ENCODE data around the gene GRID2.

Gene GRID2

GRCh38 chr4:93687304-93687703 lies 1383.5 kb downstream of the GRID2 start:
- DNase-seq (ENCODE audit: low spot score): no peak

DNA sequence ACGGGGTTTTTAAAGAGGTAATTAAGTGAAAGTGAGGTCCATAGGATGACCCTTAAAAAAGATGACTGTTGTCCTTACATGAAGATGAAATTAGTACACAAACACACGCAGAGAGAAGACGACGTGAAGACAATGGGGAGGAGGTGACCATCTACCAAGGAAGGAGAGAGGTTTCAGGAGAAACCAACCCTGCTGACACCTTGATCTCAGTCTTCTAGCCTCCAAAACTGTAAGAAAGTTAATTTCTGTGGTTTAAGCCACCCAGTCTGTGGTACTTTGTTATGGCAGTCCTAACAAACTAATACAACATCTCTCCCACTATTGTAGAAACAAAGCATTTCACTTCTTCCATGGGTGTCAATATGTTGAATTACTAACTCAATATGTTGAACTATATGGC lies 1385.2 kb downstream of the GRID2 start:
- DNase-seq (ENCODE audit: low spot score): no peak

- DNase-seq (ENCODE audit: low spot score): no peak
These were observed 1389.4 kb downstream of the GRID2 start for GRCh38 chr4:93693141-93693540.

GRCh38 chr4:93698686-93699085 lies 1394.9 kb downstream of the GRID2 start:
- DNase-seq (ENCODE audit: low spot score): no peak

DNA sequence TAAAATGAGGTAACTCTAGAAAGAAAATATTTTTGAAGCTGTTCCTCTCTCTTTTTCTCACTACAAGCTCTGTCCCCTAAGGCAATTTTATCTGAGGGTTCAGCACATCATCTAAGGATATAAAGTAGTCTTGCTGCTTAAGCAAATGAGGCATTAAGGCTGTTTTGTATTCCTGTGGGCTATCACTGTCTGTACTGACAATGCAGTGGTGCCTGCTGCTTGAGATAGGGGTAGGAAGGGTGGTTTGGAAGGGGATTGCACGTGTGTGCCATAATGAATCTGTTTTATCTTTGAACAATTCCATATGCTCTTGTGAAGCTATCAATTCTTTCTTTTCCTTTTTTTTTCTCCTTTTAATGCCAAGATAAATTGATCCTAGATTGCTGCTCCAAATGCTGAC lies 1396.8 kb downstream of the GRID2 start:
- no peak for DNase-seq (ENCODE audit: low spot score)

DNA sequence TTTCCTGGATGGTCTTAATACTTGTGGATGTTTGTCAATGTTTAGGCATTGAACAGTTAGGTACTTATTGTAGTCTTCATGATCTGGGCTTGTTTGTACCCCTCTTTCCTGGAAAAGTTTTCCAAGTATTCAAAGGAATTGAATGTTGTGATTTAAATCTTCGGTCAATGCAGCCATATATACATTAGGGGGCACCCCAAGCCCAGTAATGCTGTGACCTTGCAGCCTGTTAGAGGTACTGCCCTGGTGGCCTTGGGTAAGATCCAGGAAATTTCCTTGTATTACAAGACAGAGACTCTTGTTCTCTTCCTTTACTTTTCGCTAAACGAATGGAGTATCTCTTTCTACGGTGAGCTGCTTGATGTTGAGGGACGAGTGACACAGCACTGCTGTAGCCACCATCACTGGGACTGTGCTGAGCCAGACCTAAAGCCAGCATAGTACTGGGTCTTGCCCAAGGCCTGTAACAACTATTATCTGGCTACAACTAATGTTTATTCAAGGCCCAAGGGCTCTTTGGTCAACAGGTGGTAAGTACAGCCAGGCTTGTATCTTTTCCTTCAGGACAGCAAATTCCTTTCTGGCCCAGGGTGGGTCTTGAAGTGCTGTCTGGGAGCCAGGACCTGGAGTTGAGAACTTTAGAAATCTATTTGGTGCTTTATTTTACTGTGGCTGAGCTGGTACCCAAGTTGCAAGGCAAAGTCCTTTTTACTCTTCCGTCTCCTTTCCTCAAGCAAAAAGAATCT lies 1406.5 kb downstream of the GRID2 start:
- DNase-seq (ENCODE audit: low spot score): peak; percentile 36

GRCh38 chr4:93710847-93711430 lies 1407.2 kb downstream of the GRID2 start:
- no peak for DNase-seq (ENCODE audit: low spot score)

GRCh38 chr4:93718233-93718632 lies 1414.5 kb downstream of the GRID2 start:
- DNase-seq (ENCODE audit: low spot score): no peak

GRCh38 chr4:93719552-93719951 lies 1415.8 kb downstream of the GRID2 start:
- no peak for DNase-seq (ENCODE audit: low spot score)

GRCh38 chr4:93722446-93722845 lies 1418.7 kb downstream of the GRID2 start:
- no peak for DNase-seq (ENCODE audit: low spot score)

GRCh38 chr4:93730251-93730650 lies 1426.5 kb downstream of the GRID2 start:
- DNase-seq (ENCODE audit: low spot score): no peak

GRCh38 chr4:93730760-93731159 lies 1427.0 kb downstream of the GRID2 start:
- no peak for DNase-seq (ENCODE audit: low spot score)

GRCh38 chr4:93731456-93731855 lies 1427.7 kb downstream of the GRID2 start:
- DNase-seq (ENCODE audit: low spot score): no peak

DNA sequence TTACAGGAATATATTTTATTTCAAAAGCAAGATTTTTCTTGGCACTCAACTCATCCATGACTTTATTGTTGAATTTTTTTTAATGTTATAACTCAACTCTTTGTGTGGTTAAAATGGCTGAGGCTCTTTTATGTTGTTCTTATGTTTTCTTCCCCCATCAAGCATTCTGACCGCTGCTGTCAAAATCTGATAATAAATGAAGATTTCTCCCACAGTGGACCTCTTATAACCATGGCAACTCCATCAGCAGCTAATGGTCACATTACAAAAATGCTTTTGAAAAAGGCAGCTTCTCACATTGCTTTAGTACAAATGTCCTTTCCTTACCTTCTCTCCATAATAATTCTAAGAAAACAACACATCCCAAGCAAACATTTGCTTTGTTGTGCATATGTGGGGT lies 1428.7 kb downstream of the GRID2 start:
- DNase-seq (ENCODE audit: low spot score): no peak

- no peak for DNase-seq (ENCODE audit: low spot score)
These were observed 1437.1 kb downstream of the GRID2 start for GRCh38 chr4:93740890-93741289.

DNA sequence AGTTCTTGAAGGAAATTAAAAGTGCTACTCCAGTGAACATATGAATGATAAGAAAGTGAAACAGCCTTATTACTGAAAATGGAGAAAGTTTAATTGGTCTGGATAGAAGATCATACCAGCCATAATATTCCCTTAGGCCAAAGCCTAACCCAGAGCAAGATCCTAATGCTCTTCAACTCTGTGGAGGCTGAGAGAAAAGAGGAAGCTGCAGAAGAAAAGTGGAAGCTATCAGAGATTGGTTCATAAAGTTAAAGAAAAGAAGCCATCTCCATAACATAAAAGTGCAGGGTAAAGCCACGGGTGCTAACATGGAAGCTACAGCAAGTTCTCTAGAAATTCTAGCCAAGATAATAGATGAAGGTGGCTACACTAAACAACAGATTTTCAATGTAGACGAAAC lies 1439.3 kb downstream of the GRID2 start:
- no peak for DNase-seq (ENCODE audit: low spot score)

DNA sequence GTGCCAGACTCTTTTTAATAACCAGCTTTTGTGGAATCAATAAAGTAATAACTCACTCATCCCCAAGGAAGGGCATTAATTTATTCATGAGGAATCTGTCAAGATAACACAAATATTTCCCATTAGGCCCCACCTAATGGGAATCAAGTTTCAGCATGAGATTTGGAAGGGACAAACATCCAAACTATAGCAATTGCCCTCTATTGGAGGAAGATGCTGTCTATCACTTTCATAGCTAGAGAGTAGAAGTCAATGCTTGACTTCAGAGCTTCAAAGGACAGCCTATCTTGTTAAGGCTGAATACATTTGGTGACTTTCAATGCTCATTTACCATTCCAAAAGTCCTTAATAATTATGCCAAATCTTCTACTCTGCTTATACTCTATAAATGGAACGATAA lies 1439.9 kb downstream of the GRID2 start:
- no peak for DNase-seq (ENCODE audit: low spot score)

GRCh38 chr4:93744961-93745360 lies 1441.2 kb downstream of the GRID2 start:
- no peak for DNase-seq (ENCODE audit: low spot score)

DNA sequence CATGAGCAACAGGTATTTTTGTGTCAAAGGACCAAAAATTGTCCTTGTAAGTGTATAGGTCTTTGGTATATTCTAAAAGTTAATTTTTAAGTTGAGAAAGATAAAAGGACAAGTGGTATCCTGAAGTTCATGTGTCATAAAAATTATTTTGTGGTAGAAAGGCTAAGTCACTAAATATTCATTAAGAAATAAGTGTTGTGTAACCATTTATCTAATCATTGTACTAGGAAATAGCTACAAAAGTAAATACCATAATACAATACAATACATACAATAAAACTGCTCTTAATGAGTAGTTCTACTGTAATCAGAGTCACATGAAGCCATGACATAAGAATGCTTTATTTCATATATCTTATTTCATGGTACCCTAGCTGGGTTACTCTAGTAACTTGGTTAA lies 1442.3 kb downstream of the GRID2 start:
- no peak for DNase-seq (ENCODE audit: low spot score)

DNA sequence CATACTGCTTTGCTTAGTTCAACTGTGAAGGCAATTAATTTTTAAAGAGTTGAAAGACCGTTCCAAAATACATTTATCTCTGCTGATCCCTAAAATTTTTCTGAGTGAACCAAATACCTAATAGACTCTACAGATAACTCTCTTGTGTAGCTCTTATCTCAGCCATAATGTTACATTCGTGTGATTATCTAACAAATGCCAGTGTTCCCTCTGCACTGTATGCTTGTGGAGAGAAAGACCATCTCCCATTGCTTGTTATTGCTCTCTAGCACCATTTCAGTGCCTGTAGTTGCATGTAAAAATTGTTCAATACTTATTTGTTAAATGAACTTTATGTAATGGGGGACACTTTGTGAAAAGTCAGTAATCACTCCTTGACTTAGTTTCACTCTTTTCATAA lies 1443.5 kb downstream of the GRID2 start:
- DNase-seq (ENCODE audit: low spot score): no peak

GRCh38 chr4:93748373-93749291 lies 1444.9 kb downstream of the GRID2 start:
- peak; percentile 10 for DNase-seq (ENCODE audit: low spot score)

DNA sequence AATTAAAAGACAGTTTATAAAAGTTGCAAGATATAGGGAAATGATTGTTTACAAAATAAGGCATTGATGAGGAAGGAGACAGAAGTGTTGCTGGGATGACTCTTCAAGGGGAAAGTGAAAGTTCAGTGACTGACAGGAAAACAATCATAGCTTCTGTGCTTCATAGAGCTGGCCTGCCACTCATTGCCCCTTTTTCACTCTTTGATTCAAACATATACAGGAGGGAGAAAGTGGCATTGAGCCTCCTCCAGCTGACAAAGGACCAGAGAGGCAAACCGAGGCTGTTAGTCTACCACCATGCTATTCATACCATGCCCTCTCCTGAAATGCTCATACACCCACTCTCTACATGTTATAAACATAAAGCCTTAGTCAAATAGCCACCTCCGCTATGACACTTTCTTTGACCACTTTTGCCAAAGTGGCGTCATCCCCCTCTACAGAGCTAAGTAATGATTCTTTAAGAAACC lies 1445.6 kb downstream of the GRID2 start:
- DNase-seq (ENCODE audit: low spot score): peak; percentile 22

DNA sequence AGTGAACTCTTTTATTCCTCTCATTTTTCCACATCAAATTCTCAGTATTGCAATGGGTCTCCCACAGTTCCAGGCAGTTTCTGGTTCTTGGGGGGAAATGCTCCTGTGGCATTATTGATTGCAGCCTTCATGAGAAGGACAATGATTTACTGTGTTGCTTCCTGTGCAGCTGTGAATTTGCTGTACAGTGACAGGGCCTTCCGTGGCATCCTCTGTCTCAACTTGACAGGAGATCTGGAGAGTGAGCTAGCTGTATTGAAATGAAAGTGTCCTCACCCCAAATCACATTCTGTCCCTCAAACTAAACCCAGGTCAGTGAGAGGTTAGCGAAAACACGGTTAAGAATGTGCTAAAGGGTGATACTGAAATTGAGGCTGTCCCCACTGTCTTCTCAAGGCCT lies 1447.6 kb downstream of the GRID2 start:
- no peak for DNase-seq (ENCODE audit: low spot score)

Measured in NAMALWA (cell line).